Panc1 (cell line): ENCODE results near the gene MICA.

Experiments
- POLR2AphosphoS5 ChIP-seq: IDR thresholded peaks from 2 replicates; pipeline ENCODE4 v1.6.1; 2012; ENCODE audit warnings: mild to moderate bottlenecking, low read depth, low read length, moderate library complexity
- TCF7L2 ChIP-seq: IDR thresholded peaks from 2 replicates; pipeline ENCODE4 v1.6.1; 2011; ENCODE audit warnings: mild to moderate bottlenecking, low read depth, low read length, inconsistent platforms
- TF ChIP-seq, protein P1 (sequence below): fragments of 450-650 bp; IDR thresholded peaks from 2 replicates; pipeline ENCODE4 v1.5.1; 2017; ENCODE audit warnings: mild to moderate bottlenecking

GRCh38 chr6:31452859-31453258 is 49.5 kb downstream of the MICA start:
- TF ChIP-seq, protein P1, sequence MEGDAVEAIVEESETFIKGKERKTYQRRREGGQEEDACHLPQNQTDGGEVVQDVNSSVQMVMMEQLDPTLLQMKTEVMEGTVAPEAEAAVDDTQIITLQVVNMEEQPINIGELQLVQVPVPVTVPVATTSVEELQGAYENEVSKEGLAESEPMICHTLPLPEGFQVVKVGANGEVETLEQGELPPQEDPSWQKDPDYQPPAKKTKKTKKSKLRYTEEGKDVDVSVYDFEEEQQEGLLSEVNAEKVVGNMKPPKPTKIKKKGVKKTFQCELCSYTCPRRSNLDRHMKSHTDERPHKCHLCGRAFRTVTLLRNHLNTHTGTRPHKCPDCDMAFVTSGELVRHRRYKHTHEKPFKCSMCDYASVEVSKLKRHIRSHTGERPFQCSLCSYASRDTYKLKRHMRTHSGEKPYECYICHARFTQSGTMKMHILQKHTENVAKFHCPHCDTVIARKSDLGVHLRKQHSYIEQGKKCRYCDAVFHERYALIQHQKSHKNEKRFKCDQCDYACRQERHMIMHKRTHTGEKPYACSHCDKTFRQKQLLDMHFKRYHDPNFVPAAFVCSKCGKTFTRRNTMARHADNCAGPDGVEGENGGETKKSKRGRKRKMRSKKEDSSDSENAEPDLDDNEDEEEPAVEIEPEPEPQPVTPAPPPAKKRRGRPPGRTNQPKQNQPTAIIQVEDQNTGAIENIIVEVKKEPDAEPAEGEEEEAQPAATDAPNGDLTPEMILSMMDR = no peak
- TF ChIP-seq POLR2AphosphoS5 = no peak
- no peak for TF ChIP-seq TCF7L2
